ENCODE measurements around the gene KCNQ5.

DNA sequence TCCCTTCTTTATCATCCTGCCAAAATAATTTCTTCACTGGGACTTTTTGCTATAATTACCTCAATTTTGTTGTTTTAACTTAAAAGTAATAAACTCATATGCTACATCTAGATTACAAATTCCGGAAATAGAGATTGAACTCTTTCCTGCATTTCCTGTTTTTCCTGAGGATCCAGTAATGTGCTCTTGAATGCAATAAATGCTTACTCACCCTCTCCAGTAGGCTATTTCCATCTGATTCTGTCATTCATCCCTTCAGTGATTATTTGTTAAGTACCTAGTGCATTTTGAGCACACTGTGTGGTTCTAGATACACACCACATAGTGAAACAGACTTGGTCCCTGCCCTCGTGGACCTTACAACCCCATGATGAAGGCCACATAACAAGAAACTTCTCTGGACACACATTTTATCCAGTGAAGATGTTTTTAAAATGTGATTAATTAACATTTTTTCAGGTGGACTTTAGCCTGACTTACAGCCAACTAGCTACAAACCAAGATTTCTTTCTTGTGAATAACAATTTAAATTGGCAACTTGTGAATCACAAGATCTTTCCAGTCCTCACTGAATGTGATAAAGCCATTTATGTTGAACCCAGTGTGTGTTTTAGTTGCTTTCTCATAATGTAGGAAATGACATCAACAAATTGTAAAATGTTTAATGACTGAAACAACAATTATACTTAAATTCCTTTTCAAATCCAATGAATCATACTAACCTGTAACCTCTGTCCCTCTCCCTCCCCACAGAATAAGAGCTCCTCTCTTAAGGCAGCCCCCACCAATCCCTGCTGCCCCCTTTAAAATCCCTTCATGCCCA is 331.2 kb downstream of the KCNQ5 start:
- TF ChIP-seq, protein P1, sequence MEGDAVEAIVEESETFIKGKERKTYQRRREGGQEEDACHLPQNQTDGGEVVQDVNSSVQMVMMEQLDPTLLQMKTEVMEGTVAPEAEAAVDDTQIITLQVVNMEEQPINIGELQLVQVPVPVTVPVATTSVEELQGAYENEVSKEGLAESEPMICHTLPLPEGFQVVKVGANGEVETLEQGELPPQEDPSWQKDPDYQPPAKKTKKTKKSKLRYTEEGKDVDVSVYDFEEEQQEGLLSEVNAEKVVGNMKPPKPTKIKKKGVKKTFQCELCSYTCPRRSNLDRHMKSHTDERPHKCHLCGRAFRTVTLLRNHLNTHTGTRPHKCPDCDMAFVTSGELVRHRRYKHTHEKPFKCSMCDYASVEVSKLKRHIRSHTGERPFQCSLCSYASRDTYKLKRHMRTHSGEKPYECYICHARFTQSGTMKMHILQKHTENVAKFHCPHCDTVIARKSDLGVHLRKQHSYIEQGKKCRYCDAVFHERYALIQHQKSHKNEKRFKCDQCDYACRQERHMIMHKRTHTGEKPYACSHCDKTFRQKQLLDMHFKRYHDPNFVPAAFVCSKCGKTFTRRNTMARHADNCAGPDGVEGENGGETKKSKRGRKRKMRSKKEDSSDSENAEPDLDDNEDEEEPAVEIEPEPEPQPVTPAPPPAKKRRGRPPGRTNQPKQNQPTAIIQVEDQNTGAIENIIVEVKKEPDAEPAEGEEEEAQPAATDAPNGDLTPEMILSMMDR (IDR thresholded peaks at IDR 0.05; ENCODE audit: insufficient read depth, low read length, poor library complexity, severe bottlenecking) = no peak
- TF ChIP-seq EZH2phosphoT487 (conservative IDR thresholded peaks at IDR 0.05; ENCODE audit: low read length) = no peak

Data from SU-DHL-6 (cell line).